Tibial nerve (tissue), 4 donors: ENCODE data around the gene EVX2. TPM values are rescaled to one million over a fixed set of nuclear protein-coding genes. Genes with fewer than 3 reads are reported as not detected.
A peak's percentile ranks its signal among the peaks of the same experiment; 100 is the strongest.

Source experiments
- DNase-seq, 2 donors: peaks; one replicate each; pipeline ENCODE4 v3.0.0-alpha.2; 2019; ENCODE audit warnings: low spot score in 2 of 2
- H3K27ac ChIP-seq, 4 donors: fragments of 200-600 bp; sonication (generic) in 3 of 4; one replicate each; pipeline ENCODE4 v1.5.1; 2017 to 2019; ENCODE audit warnings: mild to moderate bottlenecking in 1 of 4
- H3K27me3 ChIP-seq, 2 donors: fragments of 200-600 bp; sonication (generic) in 1 of 2; one replicate each; pipeline versions ENCODE4 v1.5.1 to v1.6.0; 2017 to 2019
- H3K36me3 ChIP-seq, 3 donors: fragments of 200-600 bp; sonication (generic); one replicate each; pipeline ENCODE4 v1.5.1; 2018 to 2019
- H3K4me1 ChIP-seq, 4 donors: fragments of 200-600 bp; sonication (generic) in 3 of 4; one replicate each; pipeline ENCODE4 v1.5.1; 2017 to 2019
- H3K4me3 ChIP-seq, 4 donors: fragments of 200-600 bp; sonication (generic) in 3 of 4; one replicate each; pipeline ENCODE4 v1.5.1; 2017 to 2019; ENCODE audit warnings: mild to moderate bottlenecking in 1 of 4, moderate library complexity in 1 of 4
- H3K9me3 ChIP-seq, 4 donors: fragments of 200-600 bp; sonication (generic) in 3 of 4; one replicate each; pipeline ENCODE4 v1.5.1; 2017 to 2019
- EP300 ChIP-seq, 2 donors: sonication (generic); formaldehyde crosslinking; IDR thresholded peaks; one replicate each; pipeline ENCODE4 v1.6.1; 2017; ENCODE audit warnings: antibody characterized with exemption in 2 of 2, mild to moderate bottlenecking in 1 of 2
- POLR2A ChIP-seq, 2 donors: fragments of 450-650 bp; IDR thresholded peaks; one replicate each; pipeline ENCODE4 v1.6.1; 2017; ENCODE audit warnings: antibody characterized with exemption in 2 of 2, mild to moderate bottlenecking in 2 of 2, moderate library complexity in 2 of 2
- WGBS, 2 donors: methylation state at CpG; one replicate each; pipeline ENCODE4 v1.1.5; 2018; 5-methylcytosine and 5-hydroxymethylcytosine counted together
- total RNA-seq, 4 donors: library from RNA; depleted of rRNA; stranded (reverse); fragments of >200 nt; gene quantifications; one replicate each; pipeline ENCODE4 v1.1.0, GENCODE V29; 2016
- TF ChIP-seq, protein P1 (sequence below), 5 experiments: fragments of 200-600 bp in 3 of 5; fragments of 450-650 bp in 2 of 5; sonication (generic) in 3 of 5; IDR thresholded peaks; one replicate each; pipeline ENCODE4 v1.5.1; 2016 to 2019; ENCODE audit warnings: antibody characterized with exemption in 5 of 5, mild to moderate bottlenecking in 3 of 5, moderate library complexity in 2 of 5

Gene EVX2
- total RNA-seq, 4 donors from 2014 or later: not detected

GRCh38 chr2:176106581-176107539 is 23.1 kb upstream of the EVX2 start, which contains the start of gene HOXD11:
Gene HOXD11 (plus strand): TSS chr2:176107280. CDS start chr2:176107356, 76 bp downstream.
- 1 to 3% methylated on average over 53 to 80 of the region's 85 CpGs for WGBS, 2 donors
- no peaks in the 10 kb centered on the region for H3K9me3 ChIP-seq
- peak within 1 kb of the TSS in 1 of 4 donors; percentile 35 for H3K4me3 ChIP-seq
- no peaks in the 10 kb centered on the region for H3K36me3 ChIP-seq
- peaks cover 0 to 56% (median 14%) of the 10 kb centered on the region in 4 donors for H3K4me1 ChIP-seq
- peaks cover 5 to 97% of the 10 kb centered on the region in 2 donors for H3K27me3 ChIP-seq
- DNase-seq: peak in 1 of 2 donors; percentile 40
- no peak within 1 kb of the TSS for H3K27ac ChIP-seq
- TF ChIP-seq, protein P1, sequence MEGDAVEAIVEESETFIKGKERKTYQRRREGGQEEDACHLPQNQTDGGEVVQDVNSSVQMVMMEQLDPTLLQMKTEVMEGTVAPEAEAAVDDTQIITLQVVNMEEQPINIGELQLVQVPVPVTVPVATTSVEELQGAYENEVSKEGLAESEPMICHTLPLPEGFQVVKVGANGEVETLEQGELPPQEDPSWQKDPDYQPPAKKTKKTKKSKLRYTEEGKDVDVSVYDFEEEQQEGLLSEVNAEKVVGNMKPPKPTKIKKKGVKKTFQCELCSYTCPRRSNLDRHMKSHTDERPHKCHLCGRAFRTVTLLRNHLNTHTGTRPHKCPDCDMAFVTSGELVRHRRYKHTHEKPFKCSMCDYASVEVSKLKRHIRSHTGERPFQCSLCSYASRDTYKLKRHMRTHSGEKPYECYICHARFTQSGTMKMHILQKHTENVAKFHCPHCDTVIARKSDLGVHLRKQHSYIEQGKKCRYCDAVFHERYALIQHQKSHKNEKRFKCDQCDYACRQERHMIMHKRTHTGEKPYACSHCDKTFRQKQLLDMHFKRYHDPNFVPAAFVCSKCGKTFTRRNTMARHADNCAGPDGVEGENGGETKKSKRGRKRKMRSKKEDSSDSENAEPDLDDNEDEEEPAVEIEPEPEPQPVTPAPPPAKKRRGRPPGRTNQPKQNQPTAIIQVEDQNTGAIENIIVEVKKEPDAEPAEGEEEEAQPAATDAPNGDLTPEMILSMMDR (IDR thresholded peaks at IDR 0.05): no peak
- no peak for TF ChIP-seq EP300 (IDR thresholded peaks at IDR 0.05)
- TF ChIP-seq POLR2A (IDR thresholded peaks at IDR 0.05): no peak

- no peaks in the 10 kb centered on the region for H3K9me3 ChIP-seq
- H3K4me3 ChIP-seq: no peak overlapping the region
- 16 to 28% methylated on average over 25 of the region's 25 CpGs for WGBS, 2 donors
- TF ChIP-seq POLR2A (IDR thresholded peaks at IDR 0.05): no peak
- TF ChIP-seq, protein P1 (IDR thresholded peaks at IDR 0.05): no peak
- no peak for TF ChIP-seq EP300 (IDR thresholded peaks at IDR 0.05)
- no peaks in the 10 kb centered on the region for H3K36me3 ChIP-seq
- H3K4me1 ChIP-seq: peaks cover 0 to 52% (median 14%) of the 10 kb centered on the region in 4 donors
- no peak for DNase-seq
- no peak overlapping the region for H3K27ac ChIP-seq
- peaks cover 5 to 97% of the 10 kb centered on the region in 2 donors for H3K27me3 ChIP-seq
Measured at GRCh38 chr2:176105730-176106580, 22.2 kb upstream of the EVX2 start.

- DNase-seq: no peak
- H3K4me3 ChIP-seq: peak overlapping the region in 1 of 4 donors; percentile 8
- H3K36me3 ChIP-seq: no peaks in the 10 kb centered on the region
- peaks cover 0 to 57% (median 14%) of the 10 kb centered on the region in 4 donors for H3K4me1 ChIP-seq
- WGBS, 2 donors: 10 to 17% methylated on average over 24 to 25 of the region's 25 CpGs
- no peaks in the 10 kb centered on the region for H3K9me3 ChIP-seq
- H3K27ac ChIP-seq: no peak overlapping the region
- H3K27me3 ChIP-seq: peaks cover 5 to 97% of the 10 kb centered on the region in 2 donors
- TF ChIP-seq POLR2A (IDR thresholded peaks at IDR 0.05) (no peak), EP300 (IDR thresholded peaks at IDR 0.05) (no peak)
- TF ChIP-seq, protein P1 (IDR thresholded peaks at IDR 0.05): no peak
Measured at GRCh38 chr2:176105078-176105729, 21.4 kb upstream of the EVX2 start.

- DNase-seq: no peak
- WGBS, 2 donors: 5 to 7% methylated on average over 32 to 48 of the region's 56 CpGs
Measured at GRCh38 chr2:176104316-176105077, 20.7 kb upstream of the EVX2 start.

More at GRCh38 chr2:176104316-176105077, 20.7 kb upstream of the EVX2 start:
- TF ChIP-seq, protein P1 (IDR thresholded peaks at IDR 0.05): no peak
- peak in 1 of 2 donors; percentile 2 for TF ChIP-seq EP300 (IDR thresholded peaks at IDR 0.05)
- H3K36me3 ChIP-seq: no peaks in the 10 kb centered on the region
- H3K9me3 ChIP-seq: no peaks in the 10 kb centered on the region
- peak overlapping the region in 1 of 4 donors; percentile 8 for H3K4me3 ChIP-seq
- H3K27me3 ChIP-seq: peaks cover 5 to 97% of the 10 kb centered on the region in 2 donors
- peaks cover 0 to 64% (median 14%) of the 10 kb centered on the region in 4 donors for H3K4me1 ChIP-seq
- H3K27ac ChIP-seq: no peak overlapping the region
